Mucosa of rectum (tissue), 2 donors: ENCODE data around the gene NECTIN3.

Source experiments
- H3K27ac ChIP-seq, 2 donors: one replicate each; pipeline ENCODE4 v1.7.0; 2013; ENCODE audit warnings: inconsistent platforms in 2 of 2, low read depth in 2 of 2, low read length in 2 of 2
- H3K27me3 ChIP-seq, 2 donors: one replicate each; pipeline ENCODE4 v1.7.0; 2013; ENCODE audit warnings: low read length in 2 of 2; ENCODE audit not compliant: control insufficient read depth in 2 of 2, insufficient read depth in 2 of 2
- H3K36me3 ChIP-seq, 2 donors: one replicate each; pipeline ENCODE4 v1.7.0; 2013; ENCODE audit warnings: low read length in 2 of 2; ENCODE audit not compliant: control insufficient read depth in 2 of 2, insufficient read depth in 2 of 2
- H3K4me1 ChIP-seq, 2 donors: one replicate each; pipeline ENCODE4 v1.7.0; 2013; ENCODE audit warnings: low read length in 2 of 2, mild to moderate bottlenecking in 1 of 2; ENCODE audit not compliant: control insufficient read depth in 2 of 2, insufficient read depth in 2 of 2
- H3K4me3 ChIP-seq, 2 donors: one replicate each; pipeline ENCODE4 v1.7.0; 2013; ENCODE audit warnings: low read length in 2 of 2
- H3K9ac ChIP-seq, 2 donors: one replicate each; pipeline ENCODE4 v1.7.0; 2013; ENCODE audit warnings: low read length in 2 of 2, low read depth in 1 of 2, mild to moderate bottlenecking in 1 of 2
- H3K9me3 ChIP-seq, 2 donors: one replicate each; pipeline ENCODE4 v1.7.0; 2013; ENCODE audit warnings: low read length in 2 of 2; ENCODE audit not compliant: control insufficient read depth in 2 of 2
- donor health status: healthy.
- donor health status: Normal muscosa, but diverticular disease.

NECTIN3 gene

GRCh38 chr3:111229301-111229700, 157.7 kb downstream of the NECTIN3 start:
- H3K36me3 ChIP-seq, result no peaks in the 10 kb centered on the region
- H3K4me1 ChIP-seq, result no peaks in the 10 kb centered on the region
- no peak overlapping the region for H3K27ac ChIP-seq
- no peak overlapping the region for H3K4me3 ChIP-seq
- H3K27me3 ChIP-seq, result no peaks in the 10 kb centered on the region
- no peak overlapping the region for H3K9ac ChIP-seq
- H3K9me3 ChIP-seq, result no peaks in the 10 kb centered on the region

GRCh38 chr3:111236836-111237713, 165.5 kb downstream of the NECTIN3 start:
- H3K4me3 ChIP-seq, result no peak overlapping the region
- H3K9me3 ChIP-seq, result no peaks in the 10 kb centered on the region
- no peaks in the 10 kb centered on the region for H3K4me1 ChIP-seq
- no peak overlapping the region for H3K27ac ChIP-seq
- H3K27me3 ChIP-seq, result no peaks in the 10 kb centered on the region
- no peaks in the 10 kb centered on the region for H3K36me3 ChIP-seq
- H3K9ac ChIP-seq, result no peak overlapping the region

GRCh38 chr3:111237946-111238345, 166.3 kb downstream of the NECTIN3 start:
- no peak overlapping the region for H3K4me3 ChIP-seq
- H3K4me1 ChIP-seq, result no peaks in the 10 kb centered on the region
- H3K36me3 ChIP-seq, result no peaks in the 10 kb centered on the region
- H3K9ac ChIP-seq, result no peak overlapping the region
- no peaks in the 10 kb centered on the region for H3K27me3 ChIP-seq
- H3K9me3 ChIP-seq, result no peaks in the 10 kb centered on the region
- H3K27ac ChIP-seq, result no peak overlapping the region

- H3K36me3 ChIP-seq, result no peaks in the 10 kb centered on the region
- no peaks in the 10 kb centered on the region for H3K27me3 ChIP-seq
- no peak overlapping the region for H3K27ac ChIP-seq
- no peak overlapping the region for H3K4me3 ChIP-seq
- no peak overlapping the region for H3K9ac ChIP-seq
- H3K9me3 ChIP-seq, result no peaks in the 10 kb centered on the region
- no peaks in the 10 kb centered on the region for H3K4me1 ChIP-seq
These were observed 167.3 kb downstream of the NECTIN3 start for GRCh38 chr3:111238885-111239284.

DNA sequence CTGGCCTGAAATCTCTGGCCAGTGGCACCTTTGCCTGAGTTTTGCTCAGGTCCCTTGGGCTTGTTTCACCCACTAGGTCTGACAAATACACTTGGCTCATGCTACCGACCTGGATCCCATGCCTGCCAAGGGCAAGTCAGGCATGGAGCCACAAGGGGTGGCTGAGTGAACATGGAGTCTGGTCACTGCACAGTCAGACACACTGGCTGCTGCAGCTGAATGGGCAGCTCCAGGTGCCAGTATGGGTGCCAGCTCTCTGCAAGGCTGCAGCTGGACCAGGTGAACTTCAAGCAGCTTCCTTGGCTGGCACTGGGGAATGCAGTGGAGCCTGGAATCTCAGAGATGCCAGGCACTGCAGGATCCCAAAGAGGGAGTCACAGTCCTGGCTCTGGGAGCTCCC, 170.3 kb downstream of the NECTIN3 start:
- no peak overlapping the region for H3K4me3 ChIP-seq
- no peaks in the 10 kb centered on the region for H3K9me3 ChIP-seq
- H3K27me3 ChIP-seq, result no peaks in the 10 kb centered on the region
- no peaks in the 10 kb centered on the region for H3K36me3 ChIP-seq
- no peak overlapping the region for H3K27ac ChIP-seq
- H3K9ac ChIP-seq, result no peak overlapping the region
- H3K4me1 ChIP-seq, result no peaks in the 10 kb centered on the region
